SK-N-MC (cell line): Measurements from ENCODE around the gene KLHL36.

ENCODE experiments used
- EZH2 ChIP-seq: fragments of 200-600 bp; sonication (generic); IDR thresholded peaks from one replicate; pipeline ENCODE4 v1.6.1; 2017; ENCODE audit warnings: antibody characterized with exemption
- POLR2AphosphoS5 ChIP-seq: IDR thresholded peaks from 2 replicates; pipeline ENCODE4 v1.6.1; 2012; ENCODE audit warnings: mild to moderate bottlenecking, low read depth, low read length, borderline replicate concordance

GRCh38 chr16:84689111-84689510, 40.8 kb downstream of the KLHL36 start:
- TF ChIP-seq EZH2 = no peak
- no peak for TF ChIP-seq POLR2AphosphoS5
